HG03521 (cell line): ENCODE measurements around the gene P2RX5.
A peak's percentile ranks its signal among the peaks of the same experiment; 100 is the strongest.
"Not testable (repeated sequence)": the region's sequence is repeated elsewhere in the genome, so short reads cannot be mapped to it uniquely, and the experiment has no call there.

Experiments
- ATAC-seq: cut with Tn5 transposase; IDR thresholded peaks from one replicate; pipeline ENCODE4 v1.9.1; 2021; ENCODE audit warnings: mild to moderate bottlenecking, moderate library complexity; ENCODE audit not compliant: unreplicated experiment

P2RX5 gene

DNA sequence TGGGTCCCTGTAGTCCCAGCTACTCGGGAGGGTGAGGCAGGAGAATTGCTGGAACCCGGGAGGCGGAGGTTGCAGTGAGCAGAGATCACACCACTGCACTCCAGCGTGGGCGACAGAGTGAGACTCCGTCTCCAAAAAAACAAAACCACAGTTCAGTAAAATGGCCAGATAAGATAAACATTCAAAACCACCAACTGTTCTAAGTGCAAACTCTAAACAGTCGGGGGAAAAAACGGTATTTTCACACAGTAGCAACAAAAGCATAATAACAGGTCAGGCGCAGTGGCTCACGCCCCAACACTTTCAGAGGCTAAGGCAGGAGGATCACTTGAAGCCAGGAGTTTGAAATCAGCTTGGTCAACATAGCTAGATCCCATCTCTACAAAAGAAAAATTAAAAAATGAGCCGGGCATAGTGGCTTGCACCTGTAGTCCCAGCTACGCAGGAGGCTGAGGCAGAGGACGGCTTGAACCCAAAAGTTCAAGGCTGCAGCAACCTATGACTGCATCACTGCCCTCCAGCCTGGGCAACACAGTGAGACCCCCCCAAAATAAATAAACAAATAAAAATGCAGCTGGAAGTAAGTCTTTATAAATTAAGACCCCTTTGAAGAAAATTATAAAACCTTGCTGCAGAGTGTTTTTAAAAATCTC lies 17.0 kb upstream of the P2RX5 start:
- no peak for ATAC-seq

DNA sequence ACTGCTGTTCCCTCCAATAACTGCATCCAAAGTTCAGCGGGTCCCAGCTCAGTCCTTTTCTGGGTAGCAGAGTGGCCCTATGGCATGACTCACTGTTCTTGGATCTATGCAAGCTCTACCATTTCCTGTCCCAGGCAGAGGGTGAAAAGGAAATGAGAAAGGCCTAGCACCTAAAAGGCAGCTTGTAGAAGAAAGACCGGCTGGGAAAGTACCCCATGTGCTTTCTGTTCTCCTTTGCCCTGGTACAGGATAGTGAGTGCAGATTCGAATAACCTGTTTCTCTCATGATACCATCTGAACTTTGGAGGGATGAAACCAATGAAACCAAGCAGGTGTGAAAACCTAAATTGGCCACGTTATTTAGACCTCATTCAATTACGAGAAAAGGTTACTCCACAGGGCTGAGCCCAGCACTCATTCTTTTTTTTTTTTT lies 15.0 kb upstream of the P2RX5 start:
- ATAC-seq = peak; percentile 85

DNA sequence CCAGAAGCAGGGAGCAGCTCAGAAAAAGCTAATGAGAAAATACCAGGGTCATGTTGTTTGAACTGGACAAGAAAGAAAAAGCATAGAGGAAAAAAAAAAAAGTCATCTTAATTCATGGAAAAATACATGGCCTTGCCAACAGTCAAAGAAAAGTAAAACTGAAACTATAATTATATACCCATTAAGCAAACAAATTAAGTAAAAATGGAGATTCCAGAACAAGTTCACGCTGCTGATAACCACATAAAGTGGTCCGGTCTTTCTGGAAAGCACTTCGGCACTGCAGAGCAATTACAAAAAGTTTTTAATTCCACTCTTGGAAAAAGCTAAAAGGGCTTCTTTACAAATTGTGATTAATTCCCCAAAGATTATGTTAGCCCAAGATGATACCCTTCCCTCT lies 12.4 kb upstream of the P2RX5 start:
- ATAC-seq = no peak

DNA sequence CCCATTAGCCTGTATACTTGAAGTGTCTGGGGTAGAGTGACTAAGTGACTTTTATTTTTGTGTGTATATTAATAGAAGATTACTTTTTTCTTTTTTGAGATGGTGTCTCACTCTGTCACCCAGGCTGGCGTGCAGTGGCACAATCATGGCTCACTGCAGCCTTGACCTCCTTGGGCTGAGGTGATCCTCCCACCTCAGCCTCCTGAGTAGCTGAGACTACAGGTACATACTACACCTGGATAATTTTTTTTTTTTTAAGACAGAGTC lies 9.7 kb upstream of the P2RX5 start:
- not testable (repeated sequence) for ATAC-seq

DNA sequence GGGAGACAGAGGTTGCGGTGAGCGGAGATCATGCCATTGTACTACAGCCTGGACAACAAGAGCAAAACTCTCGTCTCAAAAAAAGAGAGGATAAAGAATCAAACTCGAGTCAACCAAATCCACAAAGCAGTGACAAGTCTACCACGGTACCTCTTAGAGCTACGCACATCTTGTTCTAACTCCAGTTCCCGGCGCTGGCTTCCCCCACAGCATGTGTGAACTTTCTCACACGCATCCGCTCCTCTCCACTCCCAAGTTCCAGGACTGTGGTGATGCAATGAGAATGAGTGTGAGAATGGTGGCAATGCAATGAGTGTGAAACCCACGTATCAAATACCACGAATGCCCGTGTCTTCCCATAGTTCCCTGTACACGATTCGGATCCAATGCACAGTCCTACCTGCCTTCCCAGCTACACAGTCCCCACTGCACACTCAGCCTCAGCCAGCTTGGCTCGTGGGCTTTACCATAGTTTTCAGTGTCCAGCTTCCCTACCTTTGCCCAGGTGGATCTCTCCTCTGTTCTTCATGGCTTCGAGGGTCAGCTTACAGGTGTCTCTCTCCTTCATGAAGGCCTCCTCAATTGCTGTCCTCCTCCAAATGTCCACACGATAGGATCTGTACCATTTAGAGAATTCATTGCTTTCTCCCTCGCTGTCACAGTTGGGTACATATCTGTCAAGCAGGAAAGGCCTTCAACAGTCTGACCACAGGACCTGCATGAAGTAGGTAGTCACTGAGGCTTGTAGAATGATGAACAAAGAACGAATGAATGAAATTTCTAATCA lies 9.2 kb upstream of the P2RX5 start:
- ATAC-seq = no peak

DNA sequence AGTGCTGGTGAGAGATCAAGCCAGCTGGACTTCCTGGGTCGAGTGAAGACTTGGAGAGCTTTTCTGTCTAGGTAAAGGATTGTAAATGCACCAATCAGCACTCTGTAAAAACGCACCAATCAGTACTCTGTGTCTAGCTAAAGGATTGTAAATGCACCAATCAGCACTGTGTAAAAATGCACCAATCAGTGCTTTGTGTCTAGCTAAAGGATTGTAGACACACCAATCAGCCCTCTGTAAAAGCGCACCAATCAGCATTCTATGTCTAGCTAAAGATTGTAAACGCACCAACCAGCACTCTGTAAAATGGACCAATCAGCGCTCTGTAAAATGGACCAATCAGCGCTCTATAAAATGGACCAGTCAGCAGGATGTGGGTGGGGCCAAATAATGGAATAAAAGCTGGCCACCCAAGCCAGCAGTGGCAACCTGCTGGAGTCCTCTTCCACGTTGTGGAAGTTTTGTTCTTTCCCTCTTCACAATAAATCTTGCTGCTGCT lies 6.1 kb upstream of the P2RX5 start:
- ATAC-seq = not testable (repeated sequence)

DNA sequence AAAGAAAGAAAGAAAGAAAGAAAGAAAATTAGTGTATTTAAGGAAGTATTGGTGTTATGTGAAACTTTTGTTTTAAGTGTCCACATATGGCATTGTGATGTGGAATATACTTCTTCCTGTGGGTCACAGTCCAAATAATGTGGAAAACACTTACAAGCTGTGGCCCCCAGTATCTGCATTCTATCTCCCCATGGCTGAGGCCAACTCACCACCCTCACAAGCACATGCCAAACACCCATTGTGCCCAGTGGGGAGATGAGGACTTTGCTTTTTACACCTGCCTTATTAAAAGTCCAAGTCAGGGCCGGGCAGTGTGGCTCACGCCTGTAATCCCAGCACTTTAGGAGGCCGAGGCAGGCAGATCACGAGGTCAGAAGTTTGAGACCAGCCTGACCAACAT lies 4.0 kb upstream of the P2RX5 start:
- no peak for ATAC-seq

DNA sequence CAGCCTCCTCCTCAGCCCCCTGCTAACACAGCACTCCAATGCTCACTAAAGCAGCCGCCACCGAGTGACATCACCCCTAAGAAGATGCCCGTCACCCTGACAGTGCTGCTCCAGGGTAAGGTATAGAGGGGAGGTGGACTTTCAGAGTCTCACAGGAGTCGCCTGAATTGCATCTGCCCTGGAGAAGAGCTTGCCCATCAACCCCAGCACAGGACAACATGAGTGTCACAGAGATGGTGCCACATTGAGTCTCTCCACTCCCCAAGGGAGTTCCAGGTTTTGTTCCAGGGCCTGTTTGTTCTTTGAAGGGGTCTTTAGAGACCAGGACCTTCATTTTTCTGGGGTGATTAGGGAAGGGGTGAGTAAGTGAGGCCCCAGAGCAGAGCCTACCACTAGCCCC lies 2.2 kb upstream of the P2RX5 start:
- no peak for ATAC-seq

DNA sequence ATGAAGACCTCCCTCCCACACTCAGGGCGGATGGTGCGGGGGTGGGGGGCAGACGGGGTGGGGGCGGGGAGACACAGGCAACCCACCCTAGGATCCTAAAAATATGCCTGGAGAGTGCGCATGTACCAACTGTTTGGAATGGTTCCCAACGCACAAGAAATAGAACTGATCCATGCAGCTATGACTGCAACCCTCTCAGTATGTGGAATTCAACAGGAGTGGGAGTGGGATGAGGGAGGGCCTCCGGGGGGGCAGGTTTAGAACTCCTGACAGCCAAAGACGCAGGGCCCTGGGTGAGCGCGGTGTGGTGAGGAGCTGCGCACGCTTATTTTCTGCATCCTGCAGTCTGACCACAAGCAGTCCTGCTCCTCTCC lies 1.1 kb upstream of the P2RX5 start:
- no peak for ATAC-seq

DNA sequence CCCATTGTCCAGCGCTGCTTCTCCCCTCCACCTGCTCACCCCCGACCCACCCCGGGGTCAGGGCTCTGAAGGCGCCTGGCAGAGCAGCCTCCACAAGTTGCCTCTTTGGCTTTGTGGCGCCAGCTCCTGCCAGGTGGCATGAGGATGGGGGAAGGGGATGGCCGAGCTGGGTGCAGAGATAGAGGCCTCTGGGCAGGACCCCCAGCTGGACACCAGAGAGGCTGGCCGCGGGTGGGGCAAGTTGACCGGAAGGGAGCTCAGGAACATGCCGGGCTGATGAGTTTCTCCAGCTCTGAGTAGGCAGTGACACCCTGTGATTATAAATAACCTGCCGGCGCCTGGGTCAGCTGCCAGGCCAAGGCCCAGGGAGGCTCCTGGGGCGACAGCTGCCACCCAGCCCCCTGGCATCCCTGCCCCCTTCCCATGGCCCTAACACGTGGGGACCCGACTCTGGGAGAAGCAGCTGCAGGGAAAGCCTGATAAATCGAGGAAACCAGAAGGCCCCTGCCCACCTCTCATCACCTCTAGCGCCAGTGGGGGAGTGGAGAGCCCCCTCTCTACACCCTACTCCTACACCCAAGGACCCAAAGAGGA lies 729 bp downstream of the P2RX5 start:
- ATAC-seq = no peak

DNA sequence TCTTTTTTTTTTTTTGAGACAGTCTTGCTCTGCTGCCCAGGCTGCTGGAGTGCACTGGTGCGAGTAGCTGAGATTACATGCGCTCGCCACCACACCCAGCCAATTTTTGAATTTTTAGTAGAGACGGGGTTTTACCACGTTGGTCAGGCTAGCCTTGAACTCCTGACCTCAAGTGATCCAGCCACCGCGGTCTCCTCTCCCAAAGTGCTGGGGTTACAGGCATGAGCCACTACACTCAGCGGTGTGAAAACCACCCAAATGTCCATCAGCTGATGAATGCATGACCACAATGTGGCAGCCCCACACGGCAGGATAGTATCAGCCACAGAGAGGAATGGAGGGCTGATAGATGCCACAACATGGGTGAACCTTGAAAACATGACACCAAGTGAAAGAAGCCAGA lies 2.1 kb downstream of the P2RX5 start:
- no peak for ATAC-seq

DNA sequence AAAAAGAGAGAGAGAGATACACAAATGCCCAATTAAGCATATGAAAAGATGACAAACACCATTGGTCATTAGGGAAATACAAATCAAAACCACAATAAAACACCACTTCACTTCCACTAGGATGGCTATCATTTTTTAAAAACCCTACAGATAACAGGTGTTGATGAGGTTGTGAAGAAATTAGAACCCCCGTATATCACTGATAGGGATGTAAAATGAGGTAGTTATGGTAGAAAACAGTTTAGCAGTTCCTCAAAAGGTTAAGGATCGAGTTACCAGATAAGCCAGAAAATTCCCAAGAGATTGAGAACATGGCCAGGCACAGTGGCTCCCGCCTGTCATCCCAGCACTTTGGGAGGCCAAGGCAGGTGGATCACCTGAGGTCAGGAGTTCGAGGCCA lies 2.8 kb downstream of the P2RX5 start:
- ATAC-seq = no peak

DNA sequence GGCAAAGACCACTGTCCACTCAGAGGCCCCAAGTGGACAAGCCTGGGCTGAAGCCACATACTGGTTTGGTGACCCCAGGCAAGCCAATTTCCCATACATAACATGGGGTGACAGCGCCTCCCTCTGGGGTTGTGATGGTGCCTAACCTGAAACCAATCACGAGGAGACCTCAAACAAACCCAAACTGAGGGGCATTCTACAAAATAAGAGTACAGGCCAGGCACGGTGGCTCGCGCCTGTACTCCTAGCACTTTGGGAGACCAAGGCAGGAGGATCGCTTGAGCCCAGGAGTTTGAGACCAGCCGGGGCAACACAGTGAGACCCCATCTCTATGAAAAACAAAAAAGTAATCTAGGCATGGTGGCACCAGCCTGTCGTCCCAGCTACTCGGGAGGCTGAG lies 3.6 kb downstream of the P2RX5 start:
- no peak for ATAC-seq

DNA sequence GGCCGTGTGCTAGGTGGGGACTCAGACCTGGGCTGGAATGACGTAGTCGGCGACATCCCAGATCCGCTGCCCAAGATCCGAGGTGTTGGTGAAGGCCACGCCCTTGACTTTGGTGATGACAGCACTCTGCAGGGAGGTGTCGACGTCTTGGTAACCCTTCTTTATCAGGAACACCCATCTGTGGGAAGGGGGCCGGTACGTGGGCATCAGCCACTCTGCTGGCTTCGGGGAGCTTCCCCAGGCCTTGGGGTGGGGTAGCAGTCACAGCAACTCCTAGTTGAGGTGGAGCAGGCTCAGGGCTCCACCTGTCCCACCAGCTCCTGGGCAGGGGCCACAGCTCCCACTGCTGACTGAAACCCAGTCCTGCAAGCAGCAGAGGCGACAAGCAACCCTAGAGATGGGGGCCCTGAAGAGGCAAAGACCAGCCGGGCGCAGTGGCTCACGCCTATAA lies 4.3 kb downstream of the P2RX5 start:
- no peak for ATAC-seq

DNA sequence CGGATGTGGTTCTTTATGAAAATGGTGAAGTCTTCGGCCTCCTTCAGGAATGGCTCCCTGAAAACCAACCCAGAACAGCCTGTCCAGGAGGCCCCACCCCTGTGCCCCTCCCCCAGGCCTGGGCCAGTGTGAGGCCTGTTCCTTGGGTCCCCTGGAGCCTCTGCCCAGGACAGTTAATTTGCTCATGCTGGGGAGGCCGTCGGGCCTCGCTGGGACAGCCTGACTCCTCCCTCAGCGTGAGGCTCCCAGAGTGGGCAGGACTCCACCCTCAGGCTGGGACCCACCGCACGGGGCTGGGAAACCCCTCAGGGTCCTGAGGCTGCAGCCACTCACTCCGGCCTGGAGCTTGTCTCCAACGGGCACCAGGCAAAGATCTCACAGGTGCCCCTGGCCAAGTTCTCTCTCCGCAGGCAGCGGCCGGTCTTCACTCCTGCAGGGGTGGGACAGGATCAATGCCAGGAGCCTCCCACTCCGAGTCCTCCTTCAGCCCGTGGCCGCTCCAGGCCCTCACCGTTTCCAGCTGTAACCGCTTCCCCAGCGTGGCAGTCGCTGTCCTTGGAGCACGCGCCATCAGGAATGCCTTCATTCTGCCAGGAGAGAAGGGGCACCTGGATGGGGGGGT lies 5.8 kb downstream of the P2RX5 start:
- ATAC-seq = no peak

DNA sequence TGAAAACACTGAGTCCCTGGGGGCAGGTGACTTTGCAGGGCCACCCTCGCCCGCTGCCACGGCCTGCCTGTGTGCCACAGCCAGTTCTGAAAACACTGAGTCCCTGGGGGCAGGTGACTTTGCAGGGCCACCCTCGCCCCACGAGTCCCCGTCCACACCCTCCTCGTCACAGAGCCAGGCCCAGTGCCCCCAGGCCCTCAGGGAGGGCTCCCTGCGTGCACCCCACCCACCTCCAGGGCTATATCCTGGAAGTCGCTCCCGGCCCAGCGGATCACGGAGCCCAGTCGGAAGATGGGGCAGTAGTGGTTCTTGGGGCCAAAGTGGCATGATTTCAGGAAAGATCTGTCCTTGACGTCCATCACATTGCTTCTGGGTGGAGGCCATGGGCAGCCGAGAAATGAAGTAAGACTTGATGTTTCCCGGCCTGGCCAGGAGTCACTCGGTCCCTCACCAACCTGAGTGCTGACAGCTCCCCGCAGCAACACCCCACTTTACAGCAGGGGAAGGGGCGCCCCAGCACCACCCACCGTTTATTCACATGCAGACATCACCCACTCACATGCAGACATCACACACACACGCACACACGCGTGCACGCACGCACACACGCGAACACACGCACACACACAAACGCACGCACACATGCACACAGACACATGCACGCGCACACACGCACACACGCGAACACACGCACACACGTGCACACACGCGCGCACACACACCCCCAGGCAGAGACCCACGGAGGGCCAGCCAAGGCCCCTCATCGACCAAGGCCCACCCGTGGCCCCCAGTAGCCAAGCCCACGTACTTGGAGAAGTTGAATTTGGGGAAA lies 6.5 kb downstream of the P2RX5 start:
- ATAC-seq = no peak

DNA sequence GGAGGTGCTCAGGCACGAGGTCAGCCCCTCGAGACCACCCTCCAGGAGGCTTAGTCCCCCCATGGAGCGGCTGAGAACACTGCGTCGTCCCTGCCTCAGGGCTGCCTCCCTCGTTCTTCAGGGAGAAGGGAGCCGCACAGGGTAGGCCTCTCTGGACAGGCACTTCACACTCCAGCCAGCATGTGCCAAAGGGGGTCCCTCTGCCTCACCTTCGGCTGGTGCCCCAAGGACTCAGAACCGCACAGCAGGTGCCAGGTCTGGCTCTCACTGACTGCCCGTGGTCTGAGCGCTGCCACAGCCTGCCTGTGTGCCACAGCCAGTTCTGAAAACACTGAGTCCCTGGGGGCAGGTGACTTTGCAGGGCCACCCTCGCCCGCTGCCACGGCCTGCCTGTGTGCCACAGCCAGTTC lies 7.1 kb downstream of the P2RX5 start:
- ATAC-seq = no peak

DNA sequence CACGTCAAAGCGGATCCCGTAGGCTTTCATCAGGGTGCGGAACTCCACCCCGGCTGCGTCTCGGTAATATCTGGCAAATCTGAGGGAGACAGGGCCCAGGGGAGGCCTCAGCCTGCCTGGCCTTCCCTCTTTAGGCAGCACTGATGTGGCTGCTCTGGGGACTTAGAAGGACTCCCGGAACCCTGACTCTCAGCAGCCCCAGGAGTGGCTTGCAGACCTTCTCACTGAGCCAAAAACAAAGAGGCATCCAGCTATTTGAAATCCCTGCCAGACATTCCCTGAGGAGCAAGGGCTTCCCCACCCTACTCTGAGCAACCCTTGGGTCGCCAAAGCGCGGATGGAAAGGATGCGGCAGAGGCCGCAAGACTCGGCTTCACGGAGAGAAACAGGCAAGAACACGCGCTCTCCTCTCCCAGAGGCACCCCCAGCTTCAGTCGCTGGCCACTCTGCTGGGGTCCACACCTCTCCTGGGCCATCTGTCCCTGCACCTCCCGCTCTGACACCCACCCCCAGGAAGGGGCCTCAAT lies 7.9 kb downstream of the P2RX5 start:
- ATAC-seq = no peak

DNA sequence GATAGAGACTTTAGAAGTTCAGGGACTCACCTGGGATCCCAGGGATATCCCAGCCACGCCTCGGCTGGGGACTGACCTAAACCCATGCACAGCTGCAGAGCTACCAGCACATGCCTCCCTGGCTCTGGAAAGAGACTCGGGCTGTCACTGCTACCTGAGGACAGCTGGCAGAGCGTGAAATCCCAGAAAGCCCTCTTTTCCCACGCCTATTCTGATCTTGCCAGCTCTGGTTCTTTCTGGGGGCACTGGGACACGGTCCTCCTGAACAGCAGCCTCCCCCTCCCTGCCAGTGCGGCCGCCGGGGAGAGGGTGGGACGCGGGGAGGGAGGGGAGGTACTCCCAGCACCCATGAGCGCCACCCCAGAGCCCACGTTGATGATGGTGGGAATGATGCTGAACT lies 10.8 kb downstream of the P2RX5 start:
- no peak for ATAC-seq

DNA sequence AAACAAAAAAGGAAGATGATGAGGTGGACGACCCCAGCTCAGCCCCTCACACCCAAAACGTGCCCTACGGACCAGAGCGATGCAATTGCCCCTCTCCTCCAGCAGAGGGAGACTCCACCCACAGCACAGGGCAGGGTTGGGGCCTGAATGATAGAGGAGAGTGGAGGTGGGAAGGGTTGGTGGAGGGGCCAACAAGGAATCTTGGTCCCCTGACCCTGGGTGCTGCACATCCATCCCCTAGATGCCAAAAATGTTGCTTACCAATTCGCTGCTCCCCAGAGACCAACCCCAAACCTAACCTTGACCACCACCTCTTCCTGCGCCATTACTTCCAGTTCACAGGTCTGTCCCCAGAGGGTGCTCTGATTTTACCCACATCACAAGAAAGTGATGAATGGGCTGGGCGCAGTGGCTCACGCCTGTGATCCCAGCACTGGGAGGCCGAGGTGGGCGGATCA lies 12.9 kb downstream of the P2RX5 start:
- ATAC-seq = peak; percentile 50

DNA sequence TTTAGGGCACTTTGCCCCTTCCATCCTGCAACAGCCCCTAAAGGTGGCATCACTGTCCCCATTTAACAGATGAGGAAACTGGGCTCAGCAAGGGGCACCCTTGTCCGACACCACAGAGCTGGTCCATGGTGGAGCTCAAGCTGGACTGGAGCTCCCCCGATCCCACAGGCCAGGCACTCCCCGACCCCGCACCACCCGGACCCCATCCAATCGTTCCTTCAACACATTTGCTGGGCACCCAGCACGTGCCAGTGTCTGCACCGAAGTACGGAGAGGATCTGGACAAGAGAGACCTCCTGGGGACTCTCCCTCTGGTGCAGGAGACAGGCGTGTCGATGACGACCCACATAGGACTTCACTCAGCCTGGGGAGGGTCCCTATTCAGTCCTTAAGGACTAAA lies 13.9 kb downstream of the P2RX5 start:
- no peak for ATAC-seq
